Measurements from ENCODE around the gene N4BP2L2. TPM values are rescaled to one million over a fixed set of nuclear protein-coding genes. Genes with fewer than 3 reads are reported as not detected.
A peak's percentile ranks its signal among the peaks of the same experiment; 100 is the strongest.

The N4BP2L2 gene
- total RNA-seq, 1 donor: 128 TPM

GRCh38 chr13:32530841-32531253 is 7.7 kb downstream of the N4BP2L2 start:
- peak; percentile 84 for DNase-seq (ENCODE audit: low read depth)
- peak overlapping the region; percentile 18 for H3K4me3 ChIP-seq (ENCODE audit: low read depth, low read length)
- TF ChIP-seq CTCF (IDR thresholded peaks at IDR 0.05; ENCODE audit: insufficient read depth, low read depth, low read length): no peak

GRCh38 chr13:32528358-32528757 is 10.2 kb downstream of the N4BP2L2 start:
- DNase-seq (ENCODE audit: low read depth): no peak
- TF ChIP-seq CTCF (IDR thresholded peaks at IDR 0.05; ENCODE audit: insufficient read depth, low read depth, low read length): no peak
- no peak overlapping the region for H3K4me3 ChIP-seq (ENCODE audit: low read depth, low read length)

- no peak for TF ChIP-seq CTCF (IDR thresholded peaks at IDR 0.05; ENCODE audit: insufficient read depth, low read depth, low read length)
- no peak overlapping the region for H3K4me3 ChIP-seq (ENCODE audit: low read depth, low read length)
- DNase-seq (ENCODE audit: low read depth): no peak
Measured at GRCh38 chr13:32527151-32527550, 11.4 kb downstream of the N4BP2L2 start.

- no peak overlapping the region for H3K4me3 ChIP-seq (ENCODE audit: low read depth, low read length)
- no peak for TF ChIP-seq CTCF (IDR thresholded peaks at IDR 0.05; ENCODE audit: insufficient read depth, low read depth, low read length)
- DNase-seq (ENCODE audit: low read depth): no peak
Measured at GRCh38 chr13:32525766-32526165, 12.8 kb downstream of the N4BP2L2 start.

GRCh38 chr13:32515246-32515645 is 23.3 kb downstream of the N4BP2L2 start:
- TF ChIP-seq CTCF (IDR thresholded peaks at IDR 0.05; ENCODE audit: insufficient read depth, low read depth, low read length): no peak
- DNase-seq (ENCODE audit: low read depth): no peak

GRCh38 chr13:32511482-32511881 is 27.1 kb downstream of the N4BP2L2 start:
- H3K4me3 ChIP-seq (ENCODE audit: low read depth, low read length): no peak overlapping the region
- TF ChIP-seq CTCF (IDR thresholded peaks at IDR 0.05; ENCODE audit: insufficient read depth, low read depth, low read length): no peak
- no peak for DNase-seq (ENCODE audit: low read depth)

More at GRCh38 chr13:32515246-32515645, 23.3 kb downstream of the N4BP2L2 start:
- H3K4me3 ChIP-seq (ENCODE audit: low read depth, low read length): no peak overlapping the region

GRCh38 chr13:32504876-32505275 is 33.7 kb downstream of the N4BP2L2 start:
- no peak for DNase-seq (ENCODE audit: low read depth)
- no peak for TF ChIP-seq CTCF (IDR thresholded peaks at IDR 0.05; ENCODE audit: insufficient read depth, low read depth, low read length)
- H3K4me3 ChIP-seq (ENCODE audit: low read depth, low read length): no peak overlapping the region
